ENCODE measurements around the gene ATP2C2. TPM values are rescaled to one million over a fixed set of nuclear protein-coding genes. Genes with fewer than 3 reads are reported as not detected.

ATP2C2 gene
- total RNA-seq, 1 experiment from 2014 or later: 26.0 TPM

- no peak overlapping the region for H3K4me3 ChIP-seq (ENCODE audit: low read length)
- H2AFZ ChIP-seq (ENCODE audit: low read length): no peak overlapping the region
- H3F3A ChIP-seq (ENCODE audit: low read length, unreplicated experiment): no peaks in the 10 kb centered on the region
- H3K79me2 ChIP-seq (ENCODE audit: low read length): no peaks in the 10 kb centered on the region
- ChIA-PET CTCF (no interaction called here), POLR2A (ENCODE audit: unreplicated experiment) (no interaction called here)
- H3K27ac ChIP-seq (ENCODE audit: low read length): no peak overlapping the region
- no peaks in the 10 kb centered on the region for H3K27me3 ChIP-seq (ENCODE audit: low read length)
- H3K9me2 ChIP-seq (replicated peaks; ENCODE audit: low read length): no peaks in the 10 kb centered on the region
- H4K20me1 ChIP-seq (ENCODE audit: low read length): no peaks in the 10 kb centered on the region
- BruUV-seq (replicated peaks): no TSS peak
- no peak overlapping the region for H3K9ac ChIP-seq (ENCODE audit: low read length)
- DNase-seq (no peak), ATAC-seq (no peak)
- H3K4me1 ChIP-seq (ENCODE audit: insufficient read depth, low read length): no peaks in the 10 kb centered on the region; the same call in 1 of the 2 replicates
- H3K36me3 ChIP-seq (ENCODE audit: low read depth, low read length): peaks cover 14% of the 10 kb centered on the region
- intact Hi-C loops (cut with micrococcal nuclease): no loop called here
- no peaks in the 10 kb centered on the region for H3K9me3 ChIP-seq (ENCODE audit: low read length)
- no peak overlapping the region for H3K4me2 ChIP-seq (ENCODE audit: low read length)
- TF ChIP-seq CTCF (conservative IDR thresholded peaks at IDR 0.05; ENCODE audit: low read depth, low read length): no peak
- no peak for TF ChIP-seq EZH2phosphoT487 (IDR thresholded peaks at IDR 0.05; ENCODE audit: borderline replicate concordance, low read length)
- TF ChIP-seq EZH2 (IDR thresholded peaks at IDR 0.05; ENCODE audit: low read length, unreplicated experiment): no peak
These were observed 113.9 kb downstream of the ATP2C2 start for GRCh38 chr16:84482001-84482891.

GRCh38 chr16:84482951-84483881, 114.9 kb downstream of the ATP2C2 start:
- ChIA-PET CTCF (no interaction called here), POLR2A (ENCODE audit: unreplicated experiment) (no interaction called here)
- H3K9me2 ChIP-seq (replicated peaks; ENCODE audit: low read length): no peaks in the 10 kb centered on the region
- no peak overlapping the region for H3K9ac ChIP-seq (ENCODE audit: low read length)
- no peak overlapping the region for H2AFZ ChIP-seq (ENCODE audit: low read length)
- BruUV-seq (replicated peaks): no TSS peak
- H3K27me3 ChIP-seq (ENCODE audit: low read length): no peaks in the 10 kb centered on the region
- TF ChIP-seq CTCF (conservative IDR thresholded peaks at IDR 0.05; ENCODE audit: low read depth, low read length) (no peak), EZH2phosphoT487 (IDR thresholded peaks at IDR 0.05; ENCODE audit: borderline replicate concordance, low read length) (no peak), EZH2 (IDR thresholded peaks at IDR 0.05; ENCODE audit: low read length, unreplicated experiment) (no peak)
- H3K4me3 ChIP-seq (ENCODE audit: low read length): no peak overlapping the region
- no peaks in the 10 kb centered on the region for H3K79me2 ChIP-seq (ENCODE audit: low read length)
- H3K4me2 ChIP-seq (ENCODE audit: low read length): no peak overlapping the region
- no peaks in the 10 kb centered on the region for H3K9me3 ChIP-seq (ENCODE audit: low read length)
- DNase-seq (no peak), ATAC-seq (no peak)
- H4K20me1 ChIP-seq (ENCODE audit: low read length): no peaks in the 10 kb centered on the region
- intact Hi-C loops (cut with micrococcal nuclease): no loop called here
- H3F3A ChIP-seq (ENCODE audit: low read length, unreplicated experiment): no peaks in the 10 kb centered on the region
- no peak overlapping the region for H3K27ac ChIP-seq (ENCODE audit: low read length)
- peaks cover 14% of the 10 kb centered on the region for H3K36me3 ChIP-seq (ENCODE audit: low read depth, low read length)
- H3K4me1 ChIP-seq (ENCODE audit: insufficient read depth, low read length): no peaks in the 10 kb centered on the region; the same call in 1 of the 2 replicates
